ENCODE data around the gene COL27A1. TPM values are rescaled to one million over a fixed set of nuclear protein-coding genes. Genes with fewer than 3 reads are reported as not detected.

The COL27A1 gene
- total RNA-seq, 1 donor from 2014 or later: 8.9 TPM

DNA sequence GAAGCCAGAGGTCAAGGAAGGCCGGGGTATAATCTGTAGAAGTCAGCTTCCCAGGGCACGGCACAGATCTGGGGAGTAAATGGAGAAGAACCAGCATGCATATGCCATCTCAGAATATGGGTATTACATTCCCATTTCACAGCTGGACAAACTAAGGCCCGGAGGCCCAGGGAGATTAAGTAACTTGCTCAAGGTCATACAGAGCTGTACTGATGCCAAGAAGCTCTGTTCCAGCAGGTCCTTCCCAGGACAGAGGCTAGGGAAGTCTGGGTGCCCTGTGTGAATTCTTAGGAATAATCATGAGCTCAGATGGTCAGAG lies 19.2 kb downstream of the COL27A1 start:
- Histone ChIP-seq H3K4me1 (ENCODE audit: control insufficient read depth in 3 of 3, insufficient read depth in 3 of 3, low read length in 3 of 3) (peaks cover 63 to 73% (median 66%) of the 10 kb centered on the region in 3 donors), H3K27ac (ENCODE audit: low read depth, low read length) (peak overlapping the region; percentile 84), H3K4me3 (ENCODE audit: low read length in 3 of 3) (no peak overlapping the region), H3K36me3 (ENCODE audit: control insufficient read depth in 3 of 3, insufficient read depth in 3 of 3, low read length in 3 of 3) (no peaks in the 10 kb centered on the region), H3K9me3 (ENCODE audit: control insufficient read depth in 3 of 3, low read length in 3 of 3) (no peaks in the 10 kb centered on the region), H3K9ac (ENCODE audit: low read depth in 1 of 3, low read length in 3 of 3) (peak overlapping the region in 2 of 3 donors; percentile 70 to 76), H3K27me3 (ENCODE audit: control insufficient read depth in 3 of 3, insufficient read depth in 3 of 3, low read length in 3 of 3) (no peaks in the 10 kb centered on the region)

GRCh38 chr9:114174876-114175771 lies 19.8 kb downstream of the COL27A1 start:
- H3K9ac ChIP-seq (ENCODE audit: low read depth in 1 of 3, low read length in 3 of 3): peak overlapping the region; percentile 51 to 76 (median 70)
- no peak overlapping the region for H3K4me3 ChIP-seq (ENCODE audit: low read length in 3 of 3)
- H3K27ac ChIP-seq (ENCODE audit: low read depth, low read length): peak overlapping the region; percentile 84
- peaks cover 63 to 73% (median 72%) of the 10 kb centered on the region in 3 donors for H3K4me1 ChIP-seq (ENCODE audit: control insufficient read depth in 3 of 3, insufficient read depth in 3 of 3, low read length in 3 of 3)
- H3K9me3 ChIP-seq (ENCODE audit: control insufficient read depth in 3 of 3, low read length in 3 of 3): no peaks in the 10 kb centered on the region
- no peaks in the 10 kb centered on the region for H3K36me3 ChIP-seq (ENCODE audit: control insufficient read depth in 3 of 3, insufficient read depth in 3 of 3, low read length in 3 of 3)
- no peaks in the 10 kb centered on the region for H3K27me3 ChIP-seq (ENCODE audit: control insufficient read depth in 3 of 3, insufficient read depth in 3 of 3, low read length in 3 of 3)

- H3K9me3 ChIP-seq (ENCODE audit: control insufficient read depth in 3 of 3, low read length in 3 of 3): no peaks in the 10 kb centered on the region
- peaks cover 76 to 87% (median 83%) of the 10 kb centered on the region in 3 donors for H3K4me1 ChIP-seq (ENCODE audit: control insufficient read depth in 3 of 3, insufficient read depth in 3 of 3, low read length in 3 of 3)
- peak overlapping the region; percentile 9 to 54 (median 15) for H3K9ac ChIP-seq (ENCODE audit: low read depth in 1 of 3, low read length in 3 of 3)
- no peak overlapping the region for H3K4me3 ChIP-seq (ENCODE audit: low read length in 3 of 3)
- H3K27ac ChIP-seq (ENCODE audit: low read depth, low read length): peak overlapping the region; percentile 46
- no peaks in the 10 kb centered on the region for H3K27me3 ChIP-seq (ENCODE audit: control insufficient read depth in 3 of 3, insufficient read depth in 3 of 3, low read length in 3 of 3)
- H3K36me3 ChIP-seq (ENCODE audit: control insufficient read depth in 3 of 3, insufficient read depth in 3 of 3, low read length in 3 of 3): no peaks in the 10 kb centered on the region
Observed at GRCh38 chr9:114176624-114177291, 21.4 kb downstream of the COL27A1 start.

- Histone ChIP-seq H3K4me1 (ENCODE audit: control insufficient read depth in 3 of 3, insufficient read depth in 3 of 3, low read length in 3 of 3) (peaks cover 80 to 92% (median 83%) of the 10 kb centered on the region in 3 donors), H3K9ac (ENCODE audit: low read depth in 1 of 3, low read length in 3 of 3) (peak overlapping the region; percentile 15 to 74 (median 19)), H3K27ac (ENCODE audit: low read depth, low read length) (peak overlapping the region; percentile 76), H3K36me3 (ENCODE audit: control insufficient read depth in 3 of 3, insufficient read depth in 3 of 3, low read length in 3 of 3) (no peaks in the 10 kb centered on the region), H3K9me3 (ENCODE audit: control insufficient read depth in 3 of 3, low read length in 3 of 3) (no peaks in the 10 kb centered on the region), H3K27me3 (ENCODE audit: control insufficient read depth in 3 of 3, insufficient read depth in 3 of 3, low read length in 3 of 3) (no peaks in the 10 kb centered on the region), H3K4me3 (ENCODE audit: low read length in 3 of 3) (no peak overlapping the region)
Observed at GRCh38 chr9:114177423-114178064, 22.2 kb downstream of the COL27A1 start.

DNA sequence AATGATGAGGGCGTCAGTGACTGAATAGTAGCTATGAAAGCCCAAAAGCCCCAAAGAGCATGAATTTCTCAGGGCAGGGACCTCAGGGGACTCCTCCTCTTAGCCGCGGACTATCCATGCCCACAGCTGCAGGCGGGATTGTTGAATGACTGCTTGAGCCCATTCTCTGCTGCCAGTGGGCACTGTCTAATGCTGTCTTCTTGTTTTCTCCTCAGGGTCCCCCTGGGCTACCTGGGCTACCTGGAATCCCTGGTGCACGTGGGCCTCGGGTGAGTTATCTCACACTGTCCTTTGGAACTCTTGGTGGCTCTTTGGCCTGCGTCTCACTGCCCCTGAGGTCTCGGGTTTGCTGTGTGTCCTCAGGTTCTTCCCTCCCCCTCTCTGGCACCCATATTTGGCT lies 22.7 kb downstream of the COL27A1 start:
- Histone ChIP-seq H3K4me3 (ENCODE audit: low read length in 3 of 3) (no peak overlapping the region), H3K4me1 (ENCODE audit: control insufficient read depth in 3 of 3, insufficient read depth in 3 of 3, low read length in 3 of 3) (peaks cover 76 to 87% (median 78%) of the 10 kb centered on the region in 3 donors), H3K27ac (ENCODE audit: low read depth, low read length) (peak overlapping the region; percentile 76), H3K9ac (ENCODE audit: low read depth in 1 of 3, low read length in 3 of 3) (peak overlapping the region; percentile 19 to 74 (median 57)), H3K36me3 (ENCODE audit: control insufficient read depth in 3 of 3, insufficient read depth in 3 of 3, low read length in 3 of 3) (no peaks in the 10 kb centered on the region), H3K9me3 (ENCODE audit: control insufficient read depth in 3 of 3, low read length in 3 of 3) (no peaks in the 10 kb centered on the region), H3K27me3 (ENCODE audit: control insufficient read depth in 3 of 3, insufficient read depth in 3 of 3, low read length in 3 of 3) (no peaks in the 10 kb centered on the region)

DNA sequence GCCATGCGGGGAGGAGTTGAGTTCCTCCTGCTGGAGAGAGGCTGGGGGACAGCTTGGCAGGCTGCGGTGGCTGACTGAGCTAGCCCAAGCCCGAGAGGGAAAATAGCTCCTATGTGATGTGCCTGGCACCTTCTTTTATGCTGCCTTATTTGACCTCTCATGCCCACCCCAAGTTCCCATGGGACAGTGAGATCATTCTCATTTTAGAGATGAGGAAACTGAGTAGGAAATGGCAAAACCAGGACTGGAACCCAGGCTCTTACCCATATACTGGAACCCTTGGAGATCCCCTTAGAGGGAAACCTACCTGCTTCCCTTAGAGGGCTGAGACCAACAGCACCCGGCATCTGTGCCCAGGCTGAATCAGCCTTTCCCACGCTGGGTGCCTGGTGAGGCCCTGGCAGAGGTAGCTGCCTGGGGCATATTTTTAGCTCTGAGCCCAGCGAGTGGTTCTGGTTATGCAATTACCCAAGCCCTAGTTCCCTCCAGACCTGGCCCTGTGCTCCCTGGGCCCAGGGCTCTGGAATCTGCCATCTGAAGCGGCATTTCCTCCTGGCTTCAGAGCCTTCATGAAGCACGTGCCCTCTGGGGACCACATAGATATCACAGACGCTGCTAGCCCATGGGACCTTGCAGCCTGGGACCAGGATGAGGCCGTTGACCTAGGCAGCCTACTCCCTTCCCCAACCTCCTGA lies 23.6 kb downstream of the COL27A1 start:
- Histone ChIP-seq H3K4me1 (ENCODE audit: control insufficient read depth in 3 of 3, insufficient read depth in 3 of 3, low read length in 3 of 3) (peaks cover 72 to 80% (median 74%) of the 10 kb centered on the region in 3 donors), H3K9me3 (ENCODE audit: control insufficient read depth in 3 of 3, low read length in 3 of 3) (no peaks in the 10 kb centered on the region), H3K4me3 (ENCODE audit: low read length in 3 of 3) (peak overlapping the region in 1 of 3 donors; percentile 57), H3K27me3 (ENCODE audit: control insufficient read depth in 3 of 3, insufficient read depth in 3 of 3, low read length in 3 of 3) (no peaks in the 10 kb centered on the region), H3K27ac (ENCODE audit: low read depth, low read length) (peak overlapping the region; percentile 76), H3K36me3 (ENCODE audit: control insufficient read depth in 3 of 3, insufficient read depth in 3 of 3, low read length in 3 of 3) (no peaks in the 10 kb centered on the region), H3K9ac (ENCODE audit: low read depth in 1 of 3, low read length in 3 of 3) (peak overlapping the region; percentile 19 to 74 (median 66))

DNA sequence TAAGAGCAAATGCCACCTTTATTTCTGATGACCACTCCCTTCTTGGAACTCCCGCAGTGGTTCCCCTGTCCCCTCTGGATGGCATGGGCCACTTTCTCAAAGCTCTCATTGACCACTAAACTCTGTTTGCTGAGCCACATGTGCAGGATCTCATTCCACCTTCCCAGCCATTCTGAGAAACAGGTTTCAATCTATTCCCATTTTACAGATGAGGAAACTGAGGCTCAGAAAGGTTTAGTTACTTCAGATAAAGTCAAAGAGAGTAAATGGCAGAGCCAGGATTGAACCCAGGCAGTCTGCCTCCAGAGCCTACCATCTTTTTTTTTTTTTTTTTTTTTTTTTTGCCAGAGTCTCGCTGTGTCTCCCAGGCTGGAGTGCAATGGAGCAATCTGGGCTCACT lies 24.2 kb downstream of the COL27A1 start:
- Histone ChIP-seq H3K27me3 (ENCODE audit: control insufficient read depth in 3 of 3, insufficient read depth in 3 of 3, low read length in 3 of 3) (no peaks in the 10 kb centered on the region), H3K4me1 (ENCODE audit: control insufficient read depth in 3 of 3, insufficient read depth in 3 of 3, low read length in 3 of 3) (peaks cover 66 to 74% (median 68%) of the 10 kb centered on the region in 3 donors), H3K9ac (ENCODE audit: low read depth in 1 of 3, low read length in 3 of 3) (peak overlapping the region; percentile 7 to 45 (median 19)), H3K4me3 (ENCODE audit: low read length in 3 of 3) (no peak overlapping the region), H3K9me3 (ENCODE audit: control insufficient read depth in 3 of 3, low read length in 3 of 3) (no peaks in the 10 kb centered on the region), H3K36me3 (ENCODE audit: control insufficient read depth in 3 of 3, insufficient read depth in 3 of 3, low read length in 3 of 3) (no peaks in the 10 kb centered on the region), H3K27ac (ENCODE audit: low read depth, low read length) (peak overlapping the region; percentile 76)

- Histone ChIP-seq H3K9ac (ENCODE audit: low read depth in 1 of 3, low read length in 3 of 3) (peak overlapping the region in 2 of 3 donors; percentile 38 to 45), H3K4me1 (ENCODE audit: control insufficient read depth in 3 of 3, insufficient read depth in 3 of 3, low read length in 3 of 3) (peaks cover 53 to 66% (median 55%) of the 10 kb centered on the region in 3 donors), H3K9me3 (ENCODE audit: control insufficient read depth in 3 of 3, low read length in 3 of 3) (no peaks in the 10 kb centered on the region), H3K27me3 (ENCODE audit: control insufficient read depth in 3 of 3, insufficient read depth in 3 of 3, low read length in 3 of 3) (no peaks in the 10 kb centered on the region), H3K36me3 (ENCODE audit: control insufficient read depth in 3 of 3, insufficient read depth in 3 of 3, low read length in 3 of 3) (no peaks in the 10 kb centered on the region), H3K27ac (ENCODE audit: low read depth, low read length) (peak overlapping the region; percentile 41), H3K4me3 (ENCODE audit: low read length in 3 of 3) (no peak overlapping the region)
Observed at GRCh38 chr9:114180696-114181606, 25.6 kb downstream of the COL27A1 start.

All from skeletal muscle tissue (tissue), 4 donors.